IPS-18a (cell line): ENCODE results near the gene JAKMIP3.

ENCODE experiments used
- H3K27ac ChIP-seq: one replicate; pipeline ENCODE4 v1.5.1; 2013; ENCODE audit warnings: low read length
- H3K27me3 ChIP-seq: one replicate; pipeline ENCODE4 v1.6.1; 2013; ENCODE audit warnings: mild to moderate bottlenecking, low read length; ENCODE audit not compliant: control insufficient read depth, insufficient read depth
- H3K36me3 ChIP-seq: one replicate; pipeline ENCODE4 v1.6.1; 2013; ENCODE audit warnings: low read depth, low read length; ENCODE audit not compliant: control insufficient read depth
- H3K4me1 ChIP-seq: one replicate; pipeline ENCODE4 v1.6.1; 2013; ENCODE audit warnings: low read depth, low read length; ENCODE audit not compliant: control insufficient read depth
- H3K4me3 ChIP-seq: one replicate; pipeline ENCODE4 v1.5.1; 2013; ENCODE audit warnings: low read length
- H3K9ac ChIP-seq: one replicate; pipeline ENCODE4 v1.6.1; 2013; ENCODE audit warnings: mild to moderate bottlenecking, low read length, moderate library complexity
- H3K9me3 ChIP-seq: one replicate; pipeline ENCODE4 v1.6.1; 2013; ENCODE audit warnings: low read depth, low read length; ENCODE audit not compliant: control insufficient read depth

Gene JAKMIP3

DNA sequence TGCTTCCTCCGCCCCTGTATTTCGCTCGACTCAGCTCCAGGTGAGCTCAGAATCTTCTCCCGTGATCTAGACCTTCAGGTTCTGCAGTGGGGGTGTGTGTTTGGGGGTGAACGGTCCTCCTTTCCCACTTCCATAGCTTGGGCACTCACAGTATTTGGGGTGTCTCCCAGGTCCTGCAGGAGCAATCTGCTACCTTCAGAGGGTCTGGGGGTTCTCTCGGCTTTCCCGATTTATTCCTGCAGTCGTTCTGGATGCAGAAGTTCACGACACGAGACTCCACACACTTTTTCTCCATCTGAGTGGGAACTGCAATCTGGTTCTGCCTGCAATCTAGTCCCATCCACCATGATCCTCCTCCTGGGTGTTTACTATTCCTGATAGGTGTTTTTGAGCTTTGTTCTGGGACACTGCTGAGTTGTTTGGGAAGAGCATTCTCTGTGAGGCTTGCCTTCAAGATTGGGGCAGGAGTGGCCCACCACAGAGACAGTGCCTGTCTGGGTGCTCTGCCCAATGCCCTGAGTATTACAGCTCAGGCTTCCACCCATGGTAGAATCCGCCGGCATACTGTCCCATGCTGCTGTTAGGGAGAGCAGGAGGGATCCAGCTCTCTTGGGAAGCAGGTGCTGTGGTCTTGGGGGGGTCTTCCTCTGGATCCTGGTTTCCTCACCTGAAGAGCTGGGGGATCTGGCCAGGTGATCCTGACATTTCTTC is 29.8 kb downstream of the JAKMIP3 start:
- no peak overlapping the region for H3K4me3 ChIP-seq
- H3K36me3 ChIP-seq = no peaks in the 10 kb centered on the region
- H3K9ac ChIP-seq = no peak overlapping the region
- no peak overlapping the region for H3K27ac ChIP-seq
- no peaks in the 10 kb centered on the region for H3K4me1 ChIP-seq
- H3K27me3 ChIP-seq = no peaks in the 10 kb centered on the region
- no peaks in the 10 kb centered on the region for H3K9me3 ChIP-seq

DNA sequence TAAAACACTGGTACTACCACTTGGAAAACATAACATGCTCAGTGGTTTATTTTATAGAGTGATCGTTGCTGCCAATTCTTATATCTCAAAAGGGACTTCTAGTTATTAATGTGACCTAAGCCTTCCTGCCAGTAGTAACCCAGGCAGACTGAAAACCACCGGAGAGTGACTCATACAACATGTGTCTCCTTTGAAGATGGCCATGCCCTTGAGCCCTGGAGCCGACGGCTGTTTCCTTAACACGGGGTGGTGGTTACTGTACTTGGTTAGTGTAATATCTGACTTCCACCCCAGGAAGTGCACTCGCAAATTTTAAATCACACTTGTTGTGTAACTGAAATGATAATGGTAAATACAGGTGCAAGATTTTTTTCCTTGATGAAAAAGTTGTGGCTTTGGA is 30.5 kb downstream of the JAKMIP3 start:
- Histone ChIP-seq H3K27me3 (no peaks in the 10 kb centered on the region), H3K27ac (no peak overlapping the region), H3K9ac (no peak overlapping the region), H3K4me3 (no peak overlapping the region), H3K36me3 (no peaks in the 10 kb centered on the region), H3K4me1 (no peaks in the 10 kb centered on the region), H3K9me3 (no peaks in the 10 kb centered on the region)

DNA sequence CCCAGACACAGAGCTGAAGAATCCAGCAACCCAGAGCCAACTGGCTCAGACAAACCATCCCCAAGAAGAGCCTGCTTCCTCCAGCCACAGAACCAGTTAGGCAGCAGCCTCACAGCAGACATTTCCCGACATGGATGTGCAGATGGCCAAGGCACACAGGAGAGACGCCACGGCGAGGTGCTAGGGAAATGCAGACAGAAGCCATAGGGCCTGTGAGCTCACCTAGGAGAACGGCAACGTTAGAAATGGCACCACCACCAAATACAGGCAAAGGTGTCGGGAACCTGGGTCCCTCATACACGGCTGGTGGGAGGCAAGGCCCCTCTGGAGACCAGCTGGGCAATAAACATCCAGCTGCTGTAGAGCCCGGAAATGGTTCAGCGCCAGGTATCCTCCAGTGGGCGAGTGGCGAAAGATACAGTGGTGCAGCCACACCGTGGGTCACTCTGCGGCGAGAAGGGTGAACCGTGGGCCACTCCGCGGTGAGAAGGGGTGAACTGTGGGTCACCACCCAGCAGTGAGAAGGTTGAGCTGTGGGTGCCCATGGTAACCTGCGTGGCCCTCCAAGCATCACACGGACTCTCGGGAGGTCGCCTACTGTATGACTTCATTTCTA is 31.2 kb downstream of the JAKMIP3 start:
- H3K4me1 ChIP-seq = no peaks in the 10 kb centered on the region
- H3K27ac ChIP-seq = no peak overlapping the region
- H3K9me3 ChIP-seq = no peaks in the 10 kb centered on the region
- no peaks in the 10 kb centered on the region for H3K36me3 ChIP-seq
- H3K27me3 ChIP-seq = no peaks in the 10 kb centered on the region
- H3K9ac ChIP-seq = no peak overlapping the region
- no peak overlapping the region for H3K4me3 ChIP-seq

DNA sequence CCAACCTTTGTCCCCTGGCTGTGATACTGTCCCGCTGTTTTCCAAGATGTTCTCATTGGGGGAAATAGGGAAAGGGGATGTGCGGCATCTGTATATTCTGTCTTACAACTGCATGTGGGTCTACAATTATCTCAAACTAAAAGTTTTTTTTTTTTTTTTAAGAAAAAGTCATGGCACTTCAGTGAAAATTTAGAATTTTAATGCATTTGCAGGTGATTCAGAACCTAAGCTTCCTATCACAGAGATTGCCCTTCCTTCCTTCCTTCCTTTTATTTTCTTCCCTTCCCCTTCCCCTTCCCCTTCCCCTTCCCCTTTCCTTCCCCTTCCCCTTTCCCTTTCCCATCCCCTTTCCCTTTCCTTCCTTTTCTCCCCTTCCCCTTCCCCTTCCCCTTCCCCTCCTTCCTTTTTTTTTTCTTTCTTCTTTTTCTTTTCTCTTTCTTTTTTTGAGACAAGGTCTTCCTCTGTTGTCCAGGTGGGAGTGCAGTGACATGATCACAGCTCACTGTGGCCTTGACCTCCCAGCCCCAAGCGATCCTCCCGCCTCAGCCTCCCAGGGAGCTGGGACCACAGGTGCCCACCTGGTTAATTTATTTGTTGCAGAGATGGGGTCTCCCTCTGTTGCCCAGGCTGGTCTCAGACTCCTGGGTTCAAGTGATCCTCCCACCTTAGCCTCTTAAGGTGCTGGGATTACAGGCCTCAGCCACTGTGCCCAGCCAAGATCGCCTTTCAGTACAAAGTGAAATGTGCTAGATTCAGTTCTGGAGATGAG is 32.0 kb downstream of the JAKMIP3 start:
- no peak overlapping the region for H3K4me3 ChIP-seq
- no peaks in the 10 kb centered on the region for H3K4me1 ChIP-seq
- no peaks in the 10 kb centered on the region for H3K36me3 ChIP-seq
- no peaks in the 10 kb centered on the region for H3K9me3 ChIP-seq
- no peaks in the 10 kb centered on the region for H3K27me3 ChIP-seq
- no peak overlapping the region for H3K27ac ChIP-seq
- no peak overlapping the region for H3K9ac ChIP-seq

DNA sequence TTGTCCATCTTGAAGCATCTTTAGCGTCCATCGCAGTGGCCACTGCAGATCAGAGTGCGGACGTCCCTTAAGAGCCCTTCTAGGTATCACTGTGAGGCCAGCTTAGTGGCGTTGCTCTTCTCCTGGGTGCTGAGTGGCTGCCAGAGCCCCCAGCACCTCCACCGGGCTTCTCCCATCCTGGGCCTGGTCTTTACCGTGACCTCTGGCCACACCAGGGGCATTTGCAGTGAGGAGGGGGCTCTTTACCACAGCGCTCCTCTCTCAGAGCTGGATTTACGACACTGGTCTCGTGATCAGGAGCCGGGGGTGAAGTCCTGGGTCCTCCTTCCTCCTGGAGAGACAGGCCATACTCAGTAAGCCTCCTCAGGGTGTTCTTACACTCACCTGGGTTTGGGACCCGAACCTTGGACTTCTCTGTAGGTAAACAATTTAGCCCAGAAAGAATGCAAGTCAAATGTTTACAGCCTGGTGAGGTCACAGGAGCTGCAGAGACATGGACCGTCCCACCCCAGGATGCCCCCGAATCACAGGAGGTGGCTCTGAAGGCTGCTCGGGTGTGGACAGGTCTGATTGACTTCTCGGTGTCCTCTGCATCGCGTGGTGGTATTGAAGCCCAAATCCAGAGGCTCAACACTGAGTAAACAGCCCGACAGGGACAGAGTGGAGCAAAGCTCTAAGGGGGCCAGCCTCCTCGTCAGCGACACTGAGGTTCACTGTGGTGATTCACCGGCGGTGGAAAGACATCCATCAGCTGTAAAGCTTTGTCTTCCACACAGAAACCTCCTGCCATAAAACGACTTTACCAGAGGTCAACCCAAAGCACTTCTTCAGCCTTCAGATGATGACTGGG is 33.0 kb downstream of the JAKMIP3 start:
- Histone ChIP-seq H3K4me1 (no peaks in the 10 kb centered on the region), H3K9me3 (no peaks in the 10 kb centered on the region), H3K27me3 (no peaks in the 10 kb centered on the region), H3K9ac (no peak overlapping the region), H3K27ac (no peak overlapping the region), H3K4me3 (no peak overlapping the region), H3K36me3 (no peaks in the 10 kb centered on the region)

- H3K9ac ChIP-seq = no peak overlapping the region
- no peaks in the 10 kb centered on the region for H3K36me3 ChIP-seq
- no peaks in the 10 kb centered on the region for H3K27me3 ChIP-seq
- no peak overlapping the region for H3K27ac ChIP-seq
- H3K4me1 ChIP-seq = no peaks in the 10 kb centered on the region
- H3K9me3 ChIP-seq = no peaks in the 10 kb centered on the region
- H3K4me3 ChIP-seq = no peak overlapping the region
Observed at GRCh38 chr10:132099389-132100090, 33.8 kb downstream of the JAKMIP3 start.

GRCh38 chr10:132100091-132100481 is 34.3 kb downstream of the JAKMIP3 start:
- Histone ChIP-seq H3K36me3 (no peaks in the 10 kb centered on the region), H3K9me3 (no peaks in the 10 kb centered on the region), H3K27ac (no peak overlapping the region), H3K4me1 (no peaks in the 10 kb centered on the region), H3K4me3 (no peak overlapping the region), H3K27me3 (no peaks in the 10 kb centered on the region), H3K9ac (no peak overlapping the region)

DNA sequence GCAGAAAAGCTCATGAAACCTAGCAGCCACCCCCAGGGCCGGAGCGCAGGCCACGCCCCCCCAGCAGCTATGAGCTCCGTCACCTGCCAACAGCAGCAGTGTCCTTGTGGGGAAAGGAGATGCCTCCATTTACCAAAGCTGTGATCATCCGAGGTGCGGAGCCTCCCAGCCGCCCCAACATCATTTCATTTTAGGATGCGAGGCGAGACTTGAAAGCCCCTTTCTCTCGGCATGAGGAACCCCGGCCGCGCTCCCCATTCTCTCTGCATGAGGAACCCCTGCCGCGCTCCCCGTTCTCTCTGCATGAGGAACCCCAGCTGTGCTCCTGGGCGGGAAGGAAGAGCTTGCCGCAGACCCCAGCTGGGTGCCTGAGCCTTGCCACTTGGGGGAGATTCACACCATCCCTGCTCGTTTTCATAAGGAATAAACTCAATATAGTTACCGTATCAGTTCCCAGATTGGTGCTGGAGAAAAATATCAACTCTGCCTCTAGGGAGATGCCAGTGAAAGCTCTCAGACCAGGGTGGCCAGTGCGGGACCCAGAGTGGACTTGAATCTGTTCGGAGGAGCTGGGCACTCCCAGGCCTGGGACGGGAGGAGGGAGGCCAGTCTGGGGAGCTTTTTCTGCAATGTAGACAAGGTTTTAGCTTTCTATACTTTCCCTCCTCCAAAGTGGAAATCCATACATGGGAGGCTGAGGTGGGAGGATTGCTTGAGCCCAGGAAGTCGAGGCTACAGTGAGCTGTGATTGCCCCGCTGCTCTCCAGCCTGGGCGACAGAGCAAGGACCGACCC is 35.0 kb downstream of the JAKMIP3 start:
- no peak overlapping the region for H3K27ac ChIP-seq
- no peaks in the 10 kb centered on the region for H3K9me3 ChIP-seq
- no peak overlapping the region for H3K9ac ChIP-seq
- no peaks in the 10 kb centered on the region for H3K27me3 ChIP-seq
- H3K4me1 ChIP-seq = no peaks in the 10 kb centered on the region
- no peak overlapping the region for H3K4me3 ChIP-seq
- no peaks in the 10 kb centered on the region for H3K36me3 ChIP-seq

DNA sequence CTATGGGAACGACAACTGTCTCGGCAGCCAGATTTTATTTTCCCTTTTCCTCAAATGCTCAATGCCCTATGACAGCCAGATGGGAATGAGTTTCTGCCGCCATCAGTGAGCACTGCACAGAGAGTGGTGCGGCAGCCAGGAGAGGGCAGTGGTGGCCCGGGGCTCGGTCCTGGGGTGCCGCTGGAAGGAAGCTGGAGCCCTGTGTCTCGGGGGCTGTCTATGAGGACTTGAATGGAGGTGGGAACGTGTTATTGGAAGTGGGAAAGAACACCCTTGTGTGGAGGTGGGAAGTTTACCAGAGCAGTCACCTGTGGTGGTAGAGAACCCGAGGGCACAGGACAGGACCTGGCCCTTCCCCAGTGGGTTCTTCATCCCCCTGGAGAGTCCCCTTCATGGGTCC is 35.8 kb downstream of the JAKMIP3 start:
- Histone ChIP-seq H3K4me3 (no peak overlapping the region), H3K27ac (no peak overlapping the region), H3K4me1 (no peaks in the 10 kb centered on the region), H3K27me3 (no peaks in the 10 kb centered on the region), H3K9ac (no peak overlapping the region), H3K9me3 (no peaks in the 10 kb centered on the region), H3K36me3 (no peaks in the 10 kb centered on the region)

DNA sequence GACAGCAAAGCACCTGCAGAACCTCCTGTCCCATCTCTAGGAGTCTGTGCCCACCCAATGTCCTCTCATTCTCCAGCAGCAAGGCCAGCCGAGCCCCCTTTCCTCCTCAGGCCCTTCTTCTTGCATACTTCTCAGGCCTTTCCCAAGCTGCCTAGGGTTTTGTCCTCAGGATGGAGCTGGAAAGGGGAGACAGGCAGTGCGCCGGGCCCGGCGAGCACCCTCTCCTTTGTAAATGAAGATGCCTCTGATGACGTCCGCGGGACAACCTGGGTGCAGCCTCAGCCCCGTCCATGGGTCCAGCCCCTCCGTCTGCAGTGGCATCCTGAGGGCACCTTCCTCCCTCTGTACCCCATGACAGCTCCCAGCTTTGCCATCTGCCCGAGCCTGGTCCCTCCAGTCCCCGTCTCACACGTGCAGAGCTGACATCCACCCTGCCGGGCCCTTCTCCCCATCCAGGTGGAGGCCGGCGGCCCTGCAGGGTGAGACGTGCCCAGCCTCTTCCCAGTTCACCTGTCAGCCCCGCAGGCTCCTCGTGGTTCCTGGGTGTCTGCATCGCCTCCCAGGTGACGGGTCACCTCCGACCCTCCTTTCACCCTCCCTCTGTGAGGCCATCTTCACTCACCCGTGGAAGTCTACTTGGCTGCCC is 36.4 kb downstream of the JAKMIP3 start:
- H3K4me1 ChIP-seq = no peaks in the 10 kb centered on the region
- H3K4me3 ChIP-seq = no peak overlapping the region
- H3K27ac ChIP-seq = no peak overlapping the region
- no peaks in the 10 kb centered on the region for H3K36me3 ChIP-seq
- H3K27me3 ChIP-seq = no peaks in the 10 kb centered on the region
- H3K9me3 ChIP-seq = no peaks in the 10 kb centered on the region
- no peak overlapping the region for H3K9ac ChIP-seq
